Stomach (tissue), 4 donors: ENCODE data around the gene SMAD1.

Experiments used
- CTCF ChIP-seq, 7 experiments: fragments of 450-650 bp in 4 of 7; fragments of 200-600 bp in 3 of 7; sonication (generic) in 3 of 7; IDR thresholded peaks; one replicate each; pipeline ENCODE4 v1.5.1; 2016 to 2019; ENCODE audit warnings: antibody characterized with exemption in 7 of 7, control low read depth in 2 of 7, mild to moderate bottlenecking in 1 of 7
- EP300 ChIP-seq: sonication (generic); formaldehyde crosslinking; IDR thresholded peaks from one replicate; pipeline ENCODE4 v1.6.1; 2017; ENCODE audit warnings: antibody characterized with exemption
- POLR2A ChIP-seq, 4 donors: fragments of 450-650 bp; IDR thresholded peaks; one replicate each; pipeline ENCODE4 v1.6.1; 2016; ENCODE audit warnings: antibody characterized with exemption in 4 of 4, control low read depth in 2 of 4, mild to moderate bottlenecking in 1 of 4, moderate library complexity in 1 of 4
- POLR2AphosphoS5 ChIP-seq, 3 donors: sonication (generic); formaldehyde crosslinking; IDR thresholded peaks; one replicate each; pipeline ENCODE4 v1.6.1; 2016; ENCODE audit warnings: antibody characterized with exemption in 3 of 3

- no peak for TF ChIP-seq POLR2A (IDR thresholded peaks at IDR 0.05)
- TF ChIP-seq CTCF (IDR thresholded peaks at IDR 0.05): no peak
- no peak for TF ChIP-seq POLR2AphosphoS5 (IDR thresholded peaks at IDR 0.05)
- no peak for TF ChIP-seq EP300
Observed at GRCh38 chr4:145436114-145436513, 45.5 kb upstream of the SMAD1 start.
